Vagina (tissue), 2 donors: Measurements from ENCODE around the gene SLC17A9. TPM values are rescaled to one million over a fixed set of nuclear protein-coding genes. Genes with fewer than 3 reads are reported as not detected.

Experiments used
- DNase-seq, 2 donors: peaks; one replicate each; pipeline ENCODE4 v3.0.0-alpha.2; 2017; ENCODE audit errors: extremely low spot score in 2 of 2
- H3K27ac ChIP-seq: fragments of 200-600 bp; sonication (generic); one replicate; pipeline ENCODE4 v1.5.1; 2019
- H3K27me3 ChIP-seq: fragments of 200-600 bp; sonication (generic); one replicate; pipeline ENCODE4 v1.5.1; 2019
- H3K36me3 ChIP-seq, 2 donors: fragments of 200-600 bp; sonication (generic); one replicate each; pipeline ENCODE4 v1.5.1; 2017 to 2019
- H3K4me1 ChIP-seq: fragments of 200-600 bp; sonication (generic); one replicate; pipeline ENCODE4 v1.5.1; 2019
- H3K4me3 ChIP-seq, 2 donors: fragments of 200-600 bp; sonication (generic); 1 replicate in 1 of 2; 2 replicates in 1 of 2; pipeline ENCODE4 v1.5.1; 2016 to 2019
- H3K9me3 ChIP-seq: fragments of 200-600 bp; sonication (generic); one replicate; pipeline ENCODE4 v1.5.1; 2019
- CTCF ChIP-seq, 3 experiments: fragments of 450-650 bp in 2 of 3; fragments of 200-600 bp in 1 of 3; sonication (generic) in 1 of 3; IDR thresholded peaks; one replicate each; pipeline ENCODE4 v1.5.1; 2017 to 2019; ENCODE audit warnings: antibody characterized with exemption in 3 of 3, mild to moderate bottlenecking in 2 of 3, moderate library complexity in 2 of 3
- POLR2A ChIP-seq, 2 donors: fragments of 450-650 bp; IDR thresholded peaks; one replicate each; pipeline ENCODE4 v1.6.1; 2017; ENCODE audit warnings: antibody characterized with exemption in 2 of 2, mild to moderate bottlenecking in 2 of 2, moderate library complexity in 2 of 2
- POLR2AphosphoS5 ChIP-seq, 2 donors: sonication (generic); formaldehyde crosslinking; IDR thresholded peaks; one replicate each; pipeline ENCODE4 v1.9.0; 2017; ENCODE audit warnings: antibody characterized with exemption in 2 of 2, mild to moderate bottlenecking in 2 of 2, low read depth in 1 of 2; ENCODE audit not compliant: insufficient read depth in 1 of 2
- intact Hi-C: fragments of 100-400 bp; cut with DNase I; formaldehyde crosslinking; loops from one replicate; pipeline ENCODE4 v1.15.1; 2023
- total RNA-seq: library from RNA; depleted of rRNA; stranded (reverse); fragments of >200 nt; gene quantifications from one replicate; pipeline ENCODE4 v1.2.3, GENCODE V29; 2016

Gene SLC17A9
- total RNA-seq, 1 donor from 2014 or later: 2.5 TPM

DNA sequence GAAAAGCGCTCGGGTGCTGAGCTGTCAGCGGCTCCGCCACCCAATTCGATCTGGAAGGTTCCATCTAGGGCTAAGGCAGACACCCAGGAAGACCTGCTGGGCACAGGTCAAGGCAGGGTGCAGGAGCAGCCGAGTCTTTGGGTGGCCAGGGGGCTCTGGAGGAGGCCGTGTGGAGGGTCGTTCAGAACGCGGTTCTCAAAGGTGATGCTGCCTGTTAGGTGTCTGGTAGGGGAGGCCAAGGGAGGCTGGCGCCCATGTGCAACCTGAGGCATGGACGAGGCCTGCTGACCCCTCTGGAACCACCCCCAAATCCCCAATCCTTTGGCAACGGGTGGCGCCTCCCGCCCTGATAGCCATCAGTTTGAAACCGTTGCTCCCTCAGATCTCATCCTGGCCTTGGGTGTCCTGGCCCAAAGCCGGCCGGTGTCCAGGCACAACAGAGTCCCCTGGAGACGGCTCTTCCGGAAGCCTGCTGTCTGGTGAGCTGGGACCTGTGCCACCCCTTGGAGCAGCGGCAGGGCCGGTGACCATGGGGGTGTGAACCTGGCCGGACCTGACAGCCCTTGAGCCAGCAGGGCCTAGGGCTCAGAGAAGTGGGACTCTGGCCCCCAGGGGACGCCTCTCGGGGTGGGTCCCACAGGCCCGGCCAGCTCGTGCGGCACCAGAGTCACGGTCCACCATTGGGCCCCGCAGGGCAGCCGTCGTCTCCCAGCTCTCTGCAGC, 10.5 kb downstream of the SLC17A9 start:
- Histone ChIP-seq H3K27me3 (no peaks in the 10 kb centered on the region), H3K4me1 (no peaks in the 10 kb centered on the region), H3K9me3 (no peaks in the 10 kb centered on the region), H3K27ac (no peak overlapping the region), H3K4me3 (no peak overlapping the region), H3K36me3 (no peaks in the 10 kb centered on the region)
- TF ChIP-seq POLR2AphosphoS5 (IDR thresholded peaks at IDR 0.05; ENCODE audit: insufficient read depth in 1 of 2, low read depth in 1 of 2) (no peak), POLR2A (IDR thresholded peaks at IDR 0.05) (no peak), CTCF (IDR thresholded peaks at IDR 0.05) (no peak)
- intact Hi-C loops: no loop called here
- DNase-seq: no peak

DNA sequence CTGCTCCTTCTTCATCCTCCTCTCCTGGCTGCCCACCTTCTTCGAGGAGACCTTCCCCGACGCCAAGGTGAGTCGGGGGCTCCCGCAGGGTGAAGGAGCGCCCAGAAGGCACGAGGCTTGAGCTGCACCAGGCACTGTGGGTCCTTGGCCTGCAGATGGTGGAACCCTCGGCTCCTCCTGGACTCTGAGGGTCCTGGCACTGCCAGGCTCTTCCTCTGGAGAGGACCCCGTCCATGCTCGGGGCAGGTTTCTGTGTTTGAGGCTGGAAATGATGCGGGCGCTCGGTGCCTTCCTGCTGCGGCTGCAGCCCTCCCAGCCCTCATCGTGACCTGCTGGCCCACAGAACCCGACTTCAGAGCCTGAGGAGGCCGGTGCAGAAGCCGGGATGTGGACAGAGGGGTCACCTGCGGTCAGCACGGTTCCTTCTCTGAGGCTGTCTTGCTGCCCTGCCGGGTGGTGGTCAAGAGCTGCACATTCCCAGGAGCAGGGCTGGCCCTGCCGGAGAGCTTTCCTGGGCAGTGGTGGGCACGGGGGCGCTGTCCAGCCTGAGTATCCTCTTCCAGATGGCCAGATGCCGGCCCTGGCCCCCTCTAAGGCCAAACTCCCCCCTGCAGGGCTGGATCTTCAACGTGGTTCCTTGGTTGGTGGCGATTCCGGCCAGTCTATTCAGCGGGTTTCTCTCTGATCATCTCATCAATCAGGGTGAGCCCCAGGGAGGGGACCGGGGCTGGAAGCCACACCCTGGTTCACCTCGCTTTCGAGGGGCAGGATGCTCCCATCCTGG, 11.3 kb downstream of the SLC17A9 start:
- H3K27ac ChIP-seq: no peak overlapping the region
- no peaks in the 10 kb centered on the region for H3K27me3 ChIP-seq
- intact Hi-C loops: no loop called here
- H3K4me3 ChIP-seq: no peak overlapping the region
- H3K36me3 ChIP-seq: no peaks in the 10 kb centered on the region
- DNase-seq: no peak
- TF ChIP-seq CTCF (IDR thresholded peaks at IDR 0.05): no peak
- no peak for TF ChIP-seq POLR2AphosphoS5 (IDR thresholded peaks at IDR 0.05; ENCODE audit: insufficient read depth in 1 of 2, low read depth in 1 of 2)
- TF ChIP-seq POLR2A (IDR thresholded peaks at IDR 0.05): no peak
- H3K9me3 ChIP-seq: no peaks in the 10 kb centered on the region
- H3K4me1 ChIP-seq: no peaks in the 10 kb centered on the region

GRCh38 chr20:62964700-62965099, 12.2 kb downstream of the SLC17A9 start:
- TF ChIP-seq POLR2AphosphoS5 (IDR thresholded peaks at IDR 0.05; ENCODE audit: insufficient read depth in 1 of 2, low read depth in 1 of 2) (no peak), POLR2A (IDR thresholded peaks at IDR 0.05) (no peak), CTCF (IDR thresholded peaks at IDR 0.05) (no peak)
- Histone ChIP-seq H3K27ac (no peak overlapping the region), H3K9me3 (no peaks in the 10 kb centered on the region), H3K36me3 (no peaks in the 10 kb centered on the region), H3K4me1 (no peaks in the 10 kb centered on the region), H3K4me3 (no peak overlapping the region), H3K27me3 (no peaks in the 10 kb centered on the region)
- no peak for DNase-seq
- intact Hi-C loops: no loop called here

GRCh38 chr20:62965363-62965771, 12.9 kb downstream of the SLC17A9 start:
- DNase-seq: no peak
- Histone ChIP-seq H3K4me3 (no peak overlapping the region), H3K9me3 (no peaks in the 10 kb centered on the region), H3K36me3 (no peaks in the 10 kb centered on the region), H3K4me1 (no peaks in the 10 kb centered on the region), H3K27ac (no peak overlapping the region), H3K27me3 (no peaks in the 10 kb centered on the region)
- intact Hi-C loops: no loop called here
- no peak for TF ChIP-seq POLR2A (IDR thresholded peaks at IDR 0.05)
- TF ChIP-seq POLR2AphosphoS5 (IDR thresholded peaks at IDR 0.05; ENCODE audit: insufficient read depth in 1 of 2, low read depth in 1 of 2): no peak
- TF ChIP-seq CTCF (IDR thresholded peaks at IDR 0.05): no peak
